Natural killer cell (primary cell): ENCODE data around the gene MAPK4. TPM values are rescaled to one million over a fixed set of nuclear protein-coding genes. Genes with fewer than 3 reads are reported as not detected.
"Not testable (repeated sequence)": the region's sequence is repeated elsewhere in the genome, so short reads cannot be mapped to it uniquely, and the experiment has no call there.

Experiments
- ATAC-seq, 3 donors: fragments of 150-1000 bp in 2 of 3; fragments of 200-7000 bp in 1 of 3; cut with Tn5 transposase; 1 replicate in 1 of 3; 2 replicates in 2 of 3; pipeline ENCODE4 v1.10.0; 2021; ENCODE audit warnings: mild to moderate bottlenecking in 2 of 3, moderate library complexity in 2 of 3
- DNase-seq, 2 donors: peaks; one replicate each; pipeline versions ENCODE4 v3.0.0 to v3.0.0-alpha.2; 2013 to 2021; ENCODE audit warnings: mixed read lengths in 1 of 2
- H3K27ac ChIP-seq: one replicate; pipeline ENCODE4 v1.5.1; 2013; ENCODE audit warnings: mild to moderate bottlenecking, low read length
- H3K27me3 ChIP-seq: one replicate; pipeline ENCODE4 v1.6.1; 2013; ENCODE audit warnings: low read length; ENCODE audit not compliant: control insufficient read depth, insufficient read depth
- H3K36me3 ChIP-seq: one replicate; pipeline ENCODE4 v1.6.1; 2013; ENCODE audit warnings: low read length; ENCODE audit not compliant: control insufficient read depth, insufficient read depth
- H3K4me1 ChIP-seq: one replicate; pipeline ENCODE4 v1.6.1; 2013; ENCODE audit warnings: low read length; ENCODE audit not compliant: control insufficient read depth, insufficient read depth
- H3K4me3 ChIP-seq: one replicate; pipeline ENCODE4 v1.5.1; 2013; ENCODE audit warnings: low read length
- H3K9me3 ChIP-seq: one replicate; pipeline ENCODE4 v1.6.1; 2013; ENCODE audit warnings: low read length; ENCODE audit not compliant: control insufficient read depth, insufficient read depth
- H3K27ac Mint-ChIP-seq, 2 donors: one replicate each; pipeline ENCODE4 v1.8.0; 2022; ENCODE audit warnings: mild to moderate bottlenecking in 2 of 2, mixed read lengths in 2 of 2, moderate library complexity in 1 of 2
- H3K27me3 Mint-ChIP-seq, 2 donors: one replicate each; pipeline ENCODE4 v1.8.0; 2022; ENCODE audit warnings: low read depth in 2 of 2, mixed read lengths in 2 of 2
- H3K36me3 Mint-ChIP-seq: one replicate; pipeline ENCODE4 v1.8.0; 2022; ENCODE audit warnings: mixed read lengths
- H3K4me1 Mint-ChIP-seq, 2 donors: one replicate each; pipeline ENCODE4 v1.8.0; 2022; ENCODE audit warnings: mixed read lengths in 2 of 2
- H3K4me3 Mint-ChIP-seq: one replicate; pipeline ENCODE4 v1.8.0; 2022; ENCODE audit warnings: mild to moderate bottlenecking, moderate library complexity, mixed read lengths
- H3K9me3 Mint-ChIP-seq, 2 donors: one replicate each; pipeline ENCODE4 v1.8.0; 2022; ENCODE audit warnings: mixed read lengths in 2 of 2
- CTCF ChIP-seq: fragments of 200-600 bp; IDR thresholded peaks from one replicate; pipeline ENCODE4 v1.8.0; 2022; ENCODE audit warnings: antibody characterized with exemption
- WGBS: methylation state at CpG from one replicate; pipeline ENCODE4 v1.1.7; 2013; ENCODE audit warnings: missing lambda C conversion rate; ENCODE audit not compliant: insufficient coverage; 5-methylcytosine and 5-hydroxymethylcytosine counted together
- intact Hi-C: fragments of 100-400 bp; cut with micrococcal nuclease; formaldehyde crosslinking; loops from one replicate; pipeline ENCODE4 v1.14.2; 2022
- total RNA-seq, 4 donors: library from RNA; stranded (reverse); fragments of 120-200 nt in 1 of 4; gene quantifications; one replicate each; pipeline versions ENCODE4 v1.2.3 to v1.2.4, GENCODE V29; 2013 to 2022

MAPK4 gene
- total RNA-seq, 3 donors from 2014 or later (not counting 1 experiment from before 2014, with no cell fraction given), result not detected

- Histone ChIP-seq H3K4me3 (no peak overlapping the region), H3K4me1 (peaks cover 10% of the 10 kb centered on the region), H3K27me3 (peaks cover 38% of the 10 kb centered on the region), H3K9me3 (no peaks in the 10 kb centered on the region), H3K27ac (no peak overlapping the region), H3K36me3 (no peaks in the 10 kb centered on the region)
- H3K9me3 Mint-ChIP-seq, result peaks cover 4 to 6% of the 10 kb centered on the region in 2 donors
- no peak overlapping the region for H3K27ac Mint-ChIP-seq
- DNase-seq (no peak), ATAC-seq (no peak)
- H3K4me3 Mint-ChIP-seq, result no peak overlapping the region
- H3K27me3 Mint-ChIP-seq, result peaks cover 36 to 66% of the 10 kb centered on the region in 2 donors
- intact Hi-C loops, result no loop called here
- H3K4me1 Mint-ChIP-seq, result no peaks in the 10 kb centered on the region
- WGBS, result 14% methylated on average over 51 of the region's 53 CpGs
- H3K36me3 Mint-ChIP-seq, result peaks cover 5% of the 10 kb centered on the region
- TF ChIP-seq CTCF, result no peak
Observed at GRCh38 chr18:50558948-50559751, 737 bp upstream of the MAPK4 start.

GRCh38 chr18:50560681-50561629 is 1.1 kb downstream of the MAPK4 start:
- Histone ChIP-seq H3K4me1 (peaks cover 10% of the 10 kb centered on the region), H3K27me3 (peaks cover 38% of the 10 kb centered on the region), H3K36me3 (no peaks in the 10 kb centered on the region), H3K27ac (no peak overlapping the region), H3K4me3 (no peak overlapping the region), H3K9me3 (no peaks in the 10 kb centered on the region)
- WGBS, result 5% methylated on average over 47 of the region's 49 CpGs
- Mint-ChIP-seq H3K9me3 (peaks cover under 1 to 2% of the 10 kb centered on the region in 2 donors), H3K27ac (no peak overlapping the region), H3K4me3 (peak overlapping the region; percentile 9), H3K36me3 (peaks cover under 1% of the 10 kb centered on the region), H3K27me3 (peaks cover 31 to 52% of the 10 kb centered on the region in 2 donors), H3K4me1 (no peaks in the 10 kb centered on the region)
- TF ChIP-seq CTCF, result no peak
- DNase-seq (no peak), ATAC-seq (no peak)
- intact Hi-C loops, result no loop called here

- ATAC-seq, H3K27ac Mint-ChIP-seq, H3K36me3 ChIP-seq, H3K9me3 ChIP-seq, H3K4me3 ChIP-seq, H3K4me1 Mint-ChIP-seq, H3K9me3 Mint-ChIP-seq, intact Hi-C loops, H3K27ac ChIP-seq, H3K36me3 Mint-ChIP-seq, H3K4me3 Mint-ChIP-seq, DNase-seq: not testable (repeated sequence)
- peaks cover 38% of the 10 kb centered on the region for H3K27me3 ChIP-seq
- peaks cover 21 to 54% of the 10 kb centered on the region in 2 donors for H3K27me3 Mint-ChIP-seq
- WGBS, result no CpG with 5 or more reads among the region's 1 CpG
- peaks cover 10% of the 10 kb centered on the region for H3K4me1 ChIP-seq
Observed at GRCh38 chr18:50562258-50562657, 2.4 kb downstream of the MAPK4 start.

GRCh38 chr18:50562686-50563085 is 2.8 kb downstream of the MAPK4 start:
- intact Hi-C loops, result no loop called here
- Mint-ChIP-seq H3K27ac (no peak overlapping the region), H3K4me1 (no peaks in the 10 kb centered on the region), H3K4me3 (no peak overlapping the region), H3K36me3 (no peaks in the 10 kb centered on the region), H3K9me3 (no peaks in the 10 kb centered on the region), H3K27me3 (peaks cover 20 to 53% of the 10 kb centered on the region in 2 donors)
- H3K36me3 ChIP-seq, result no peaks in the 10 kb centered on the region
- ATAC-seq (no peak), DNase-seq (no peak)
- TF ChIP-seq CTCF, result no peak
- peaks cover 36% of the 10 kb centered on the region for H3K27me3 ChIP-seq
- WGBS, result 91% methylated on average over 2 of the region's 3 CpGs
- H3K27ac ChIP-seq, result no peak overlapping the region
- no peak overlapping the region for H3K4me3 ChIP-seq
- H3K4me1 ChIP-seq, result peaks cover 10% of the 10 kb centered on the region
- no peaks in the 10 kb centered on the region for H3K9me3 ChIP-seq
